Astrocyte of the spinal cord (primary cell): ENCODE data around the gene OR5H14.
"Not testable (repeated sequence)": the region's sequence is repeated elsewhere in the genome, so short reads cannot be mapped to it uniquely, and the experiment has no call there.

Experiments
- DNase-seq: peaks from one replicate; pipeline ENCODE4 v3.0.0; 2011; ENCODE audit warnings: low read depth, low spot score
- H3K4me3 ChIP-seq: 2 replicates; pipeline ENCODE4 v1.5.1; 2011; ENCODE audit warnings: low read depth, mild to moderate bottlenecking, low read length, moderate library complexity
- in situ Hi-C: cut with HindIII; loops from 2 replicates; pipeline ENCODE4 v1.10.0; 2017; ENCODE audit warnings: low sequenced_read_pairs
- TF ChIP-seq, protein P1 (sequence below): IDR thresholded peaks from 2 replicates; pipeline ENCODE4 v1.5.1; 2012; ENCODE audit warnings: low read depth, mild to moderate bottlenecking, low read length, inconsistent platforms

The OR5H14 gene

DNA sequence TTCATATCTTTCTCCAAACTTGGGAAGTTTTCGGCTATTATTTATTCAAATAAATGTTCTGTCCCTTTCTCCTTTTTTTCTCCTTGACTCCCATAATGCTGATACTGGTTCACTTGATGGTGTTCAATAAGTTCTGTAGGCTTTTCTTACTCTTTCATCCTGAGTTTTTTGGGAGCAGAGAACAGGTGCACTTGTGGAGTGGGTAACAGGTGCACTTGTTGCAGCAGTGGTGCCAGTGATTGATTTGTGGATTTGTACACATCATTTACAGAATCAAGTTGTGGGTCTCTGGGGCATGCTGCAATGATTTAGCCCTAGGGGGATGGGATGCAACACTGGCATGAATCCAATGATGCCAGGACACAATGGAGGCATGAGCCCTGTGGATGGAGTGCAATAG lies 31.6 kb upstream of the OR5H14 start:
- in situ Hi-C loops, result no loop called here
- DNase-seq, result no peak
- TF ChIP-seq, protein P1, sequence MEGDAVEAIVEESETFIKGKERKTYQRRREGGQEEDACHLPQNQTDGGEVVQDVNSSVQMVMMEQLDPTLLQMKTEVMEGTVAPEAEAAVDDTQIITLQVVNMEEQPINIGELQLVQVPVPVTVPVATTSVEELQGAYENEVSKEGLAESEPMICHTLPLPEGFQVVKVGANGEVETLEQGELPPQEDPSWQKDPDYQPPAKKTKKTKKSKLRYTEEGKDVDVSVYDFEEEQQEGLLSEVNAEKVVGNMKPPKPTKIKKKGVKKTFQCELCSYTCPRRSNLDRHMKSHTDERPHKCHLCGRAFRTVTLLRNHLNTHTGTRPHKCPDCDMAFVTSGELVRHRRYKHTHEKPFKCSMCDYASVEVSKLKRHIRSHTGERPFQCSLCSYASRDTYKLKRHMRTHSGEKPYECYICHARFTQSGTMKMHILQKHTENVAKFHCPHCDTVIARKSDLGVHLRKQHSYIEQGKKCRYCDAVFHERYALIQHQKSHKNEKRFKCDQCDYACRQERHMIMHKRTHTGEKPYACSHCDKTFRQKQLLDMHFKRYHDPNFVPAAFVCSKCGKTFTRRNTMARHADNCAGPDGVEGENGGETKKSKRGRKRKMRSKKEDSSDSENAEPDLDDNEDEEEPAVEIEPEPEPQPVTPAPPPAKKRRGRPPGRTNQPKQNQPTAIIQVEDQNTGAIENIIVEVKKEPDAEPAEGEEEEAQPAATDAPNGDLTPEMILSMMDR, result no peak
- no peak overlapping the region for H3K4me3 ChIP-seq

DNA sequence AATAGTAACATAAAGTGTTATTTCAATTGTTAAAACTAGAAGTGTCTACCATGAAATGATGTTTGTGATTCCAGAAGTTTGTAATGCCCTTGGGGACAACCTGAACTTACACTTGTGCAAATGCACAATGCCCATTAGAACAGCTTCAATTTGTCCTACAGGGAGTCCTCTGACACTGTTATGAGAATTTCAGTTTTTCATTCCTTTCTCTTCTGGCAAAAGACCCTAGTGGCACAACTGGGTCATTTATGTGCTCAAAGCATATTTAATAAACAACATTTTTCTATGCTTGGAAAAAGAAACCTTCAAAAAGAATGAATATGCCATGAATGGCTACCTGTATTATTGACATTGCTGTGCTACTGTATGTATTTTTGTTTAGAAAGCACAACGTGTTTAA lies 16.9 kb upstream of the OR5H14 start, which contains the start of gene OR5H1:
Gene OR5H1 (plus strand): TSS at position 301 of the 400 bp plus-strand sequence. CDS start 1,977 bp downstream, outside the sequence.
- DNase-seq, result no peak
- TF ChIP-seq, protein P1, result no peak
- no peak within 1 kb of the TSS for H3K4me3 ChIP-seq
- in situ Hi-C loops, result no loop called here

DNA sequence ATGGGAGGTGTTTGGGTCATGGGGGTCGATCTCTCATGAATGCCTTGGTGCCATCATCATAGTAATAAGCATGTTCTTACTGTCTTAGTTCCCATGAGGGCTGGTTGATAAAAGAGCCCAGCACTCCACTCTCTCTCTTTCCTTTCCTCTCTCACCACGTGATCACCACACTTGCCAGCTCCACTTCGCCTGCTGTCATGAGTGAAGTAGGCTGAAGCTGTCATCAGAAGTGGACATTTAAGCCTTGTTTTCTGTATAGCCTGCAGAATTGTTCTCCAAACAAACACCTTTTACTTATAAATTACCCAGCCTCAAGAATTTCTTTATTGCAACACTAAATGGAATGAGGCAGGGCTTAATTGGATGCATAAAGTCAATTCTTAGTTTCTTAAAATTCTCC lies 10.6 kb upstream of the OR5H14 start:
- no peak overlapping the region for H3K4me3 ChIP-seq
- in situ Hi-C loops, result no loop called here
- no peak for DNase-seq
- TF ChIP-seq, protein P1, result no peak

DNA sequence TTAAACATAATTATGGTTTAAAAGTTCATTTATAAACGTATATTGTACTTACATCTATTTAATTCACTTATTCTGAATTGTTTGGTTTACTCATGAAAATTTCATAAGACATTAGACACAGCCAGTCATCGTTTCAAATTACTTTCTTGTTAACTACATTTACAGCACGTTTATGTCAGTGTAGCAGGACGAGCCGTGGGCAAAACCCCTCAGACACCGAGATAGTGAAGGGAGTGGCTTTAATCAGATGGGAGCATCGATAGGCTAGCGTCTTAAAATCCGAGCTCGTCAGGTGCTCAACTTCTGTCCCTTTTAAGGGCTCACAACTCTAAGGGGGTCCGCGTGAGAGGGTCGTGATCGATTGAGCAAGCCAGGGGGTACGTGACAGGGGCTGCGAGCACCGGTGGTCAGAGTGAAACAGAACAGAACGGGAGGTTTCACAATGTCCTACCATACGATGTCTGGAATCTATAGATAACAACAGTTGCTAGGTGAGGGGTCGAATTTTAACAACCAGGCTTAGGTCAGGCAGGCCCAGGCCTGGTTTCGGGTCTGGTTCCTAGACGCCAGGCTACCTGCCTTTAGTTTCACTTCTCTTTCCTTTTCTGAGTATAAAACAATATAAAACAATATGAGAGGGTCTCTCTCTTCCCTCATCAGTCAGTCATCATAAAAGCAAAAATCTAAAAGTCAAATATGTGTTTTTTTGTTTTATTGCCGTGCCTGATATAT lies 9.3 kb upstream of the OR5H14 start:
- in situ Hi-C loops, H3K4me3 ChIP-seq, DNase-seq: not testable (repeated sequence)

DNA sequence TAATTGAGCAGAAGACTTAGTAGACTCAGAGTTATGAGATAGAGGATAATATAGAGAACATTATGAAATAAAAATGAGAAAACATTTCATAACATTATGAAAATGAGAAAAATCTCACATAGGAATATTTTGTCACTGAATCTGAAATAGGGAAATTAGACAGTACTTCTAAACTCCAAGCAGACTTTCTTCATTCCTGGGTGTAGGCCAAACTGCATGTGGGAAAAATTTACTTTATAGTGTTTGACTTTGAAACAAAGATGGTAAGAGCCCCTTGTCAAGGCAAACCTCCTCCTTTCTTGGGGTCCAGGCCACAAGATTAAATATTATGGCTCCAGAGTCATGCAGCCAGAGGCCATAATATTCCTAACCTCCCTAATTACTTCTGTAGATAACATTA lies 6.7 kb upstream of the OR5H14 start:
- TF ChIP-seq, protein P1, result no peak
- H3K4me3 ChIP-seq, result no peak overlapping the region
- in situ Hi-C loops, result no loop called here
- no peak for DNase-seq

DNA sequence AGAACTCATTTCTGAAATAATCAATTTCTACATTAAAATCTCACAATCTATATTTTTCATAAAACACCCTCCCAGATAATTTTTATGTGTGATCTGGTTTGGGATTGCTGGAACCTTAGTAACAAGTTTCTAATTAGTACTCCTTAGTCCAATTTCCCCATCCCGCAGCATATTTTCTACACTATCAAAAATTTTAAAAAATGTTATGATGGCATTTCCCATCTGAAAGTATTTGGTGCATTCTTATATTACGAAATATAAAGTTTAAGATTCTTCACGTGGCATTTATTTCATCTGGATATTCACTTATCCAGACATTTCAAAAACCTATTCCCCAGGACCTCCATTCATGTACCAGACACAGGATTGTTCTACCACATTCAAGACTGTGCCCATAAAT lies 1.5 kb downstream of the OR5H14 start:
- in situ Hi-C loops, result no loop called here
- H3K4me3 ChIP-seq, result no peak overlapping the region
- TF ChIP-seq, protein P1, result no peak
- DNase-seq, result no peak

DNA sequence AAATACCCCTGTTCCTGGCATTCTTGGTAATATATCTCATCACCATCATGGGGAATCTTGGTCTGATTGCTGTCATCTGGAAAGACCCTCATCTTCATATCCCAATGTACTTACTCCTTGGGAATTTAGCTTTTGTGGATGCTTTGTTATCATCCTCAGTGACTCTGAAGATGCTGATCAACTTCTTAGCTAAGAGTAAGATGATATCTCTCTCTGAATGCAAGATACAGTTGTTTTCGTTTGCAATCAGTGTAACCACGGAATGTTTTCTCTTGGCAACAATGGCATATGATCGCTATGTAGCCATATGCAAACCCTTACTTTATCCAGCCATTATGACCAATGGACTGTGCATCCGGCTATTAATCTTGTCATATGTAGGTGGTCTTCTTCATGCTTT lies 2.2 kb downstream of the OR5H14 start:
- in situ Hi-C loops, DNase-seq, H3K4me3 ChIP-seq: not testable (repeated sequence)
